HG02970 (cell line): Measurements from ENCODE around the gene TIMM23B.
"Not testable (repeated sequence)": the region's sequence is repeated elsewhere in the genome, so short reads cannot be mapped to it uniquely, and the experiment has no call there.

ENCODE experiments used
- ATAC-seq: cut with Tn5 transposase; IDR thresholded peaks from one replicate; pipeline ENCODE4 v1.9.1; 2021; ENCODE audit warnings: mild to moderate bottlenecking, moderate library complexity, moderate number of reproducible peaks; ENCODE audit not compliant: unreplicated experiment, low FRiP score

TIMM23B gene

DNA sequence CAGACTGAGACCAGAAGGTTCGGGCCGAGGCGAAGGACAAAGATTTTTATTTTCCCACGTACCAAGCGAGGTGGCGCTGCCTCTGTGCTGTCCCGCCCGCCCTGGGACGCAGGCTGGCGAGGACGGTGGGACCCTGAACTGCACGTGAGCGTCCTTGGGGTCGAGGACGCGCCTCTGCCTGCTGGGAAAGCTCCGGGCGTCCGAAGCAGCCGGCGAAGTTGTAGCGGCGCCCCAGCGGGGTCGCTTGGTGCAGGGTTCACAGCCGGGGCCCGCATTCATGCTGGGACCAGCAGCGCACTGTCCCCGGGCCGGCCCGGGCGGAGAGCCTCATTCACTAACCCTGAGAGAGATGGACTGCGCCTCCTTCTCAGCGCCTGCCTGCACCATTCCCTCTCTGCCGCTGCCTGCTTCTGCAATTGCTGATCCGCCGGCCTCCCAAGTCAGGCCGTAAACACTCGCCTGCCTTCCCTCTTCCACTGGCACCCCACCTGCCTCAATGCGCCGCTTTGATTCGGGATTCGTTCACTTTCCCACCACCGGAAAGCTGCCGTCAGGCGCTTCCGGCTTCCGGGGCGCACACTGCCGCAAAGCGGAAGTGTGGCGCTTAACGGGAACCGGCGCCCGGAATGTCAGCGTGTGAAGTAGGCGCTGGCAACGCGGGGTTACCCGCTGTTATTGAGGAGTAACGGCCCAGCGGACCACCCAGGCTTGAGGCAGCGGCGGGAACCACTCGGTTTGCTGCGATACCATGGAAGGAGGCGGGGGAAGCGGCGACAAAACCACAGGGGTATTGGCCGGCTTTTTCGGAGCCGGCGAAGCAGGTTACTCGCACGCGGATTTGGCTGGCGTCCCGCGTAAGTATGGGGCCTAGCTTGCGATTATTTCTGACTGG is at the start of gene TIMM23B, which contains the start of gene PARG:
TIMM23B (plus strand) TSS at position 607 of the 892 bp plus-strand sequence; CDS start at position 749, 142 bp downstream.
PARG (minus strand) TSS at position 581 of the 892 bp plus-strand sequence; CDS start at position 279, 302 bp downstream.
- peak; percentile 81 for ATAC-seq

DNA sequence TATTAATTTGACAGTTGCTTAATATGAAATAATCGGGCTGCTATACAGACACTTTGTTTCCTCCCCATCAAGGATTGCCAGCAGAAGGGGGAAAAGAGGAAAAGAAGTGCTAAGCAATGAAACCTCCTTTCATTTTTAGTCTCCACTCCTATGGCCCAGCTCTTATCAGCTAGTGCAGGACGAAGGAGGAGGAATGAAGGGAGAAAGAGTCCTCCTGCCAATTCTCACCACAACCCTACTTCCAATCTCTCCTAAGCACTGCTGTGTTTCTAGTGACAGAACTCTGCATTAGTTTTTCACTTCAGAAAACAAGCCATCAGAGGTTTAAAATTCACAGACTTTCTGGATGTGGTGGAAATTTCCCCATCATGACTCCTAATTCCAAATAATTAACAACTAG is 41.9 kb upstream of the TIMM23B start:
- not testable (repeated sequence) for ATAC-seq

GRCh38 chr10:49900406-49900805 is 41.4 kb upstream of the TIMM23B start:
- ATAC-seq = not testable (repeated sequence)

DNA sequence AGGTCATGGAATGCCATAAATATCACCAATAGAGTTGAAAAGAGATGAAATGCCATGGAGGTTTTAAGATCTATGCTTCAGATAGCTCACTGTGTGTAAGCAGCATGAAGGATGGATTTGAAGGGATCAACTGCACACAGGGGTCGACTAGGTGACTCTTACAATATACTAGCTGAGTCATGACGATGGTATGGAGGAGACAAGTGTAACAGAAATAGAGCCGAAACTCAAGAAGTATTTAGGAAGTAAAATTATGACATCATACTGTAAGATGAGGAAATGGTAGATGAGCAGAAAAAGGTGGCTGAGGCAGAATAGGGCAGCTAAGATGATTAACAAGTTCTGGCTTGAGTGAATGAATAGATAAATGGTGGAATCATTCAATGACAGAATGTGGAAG is 38.0 kb upstream of the TIMM23B start:
- ATAC-seq = not testable (repeated sequence)

DNA sequence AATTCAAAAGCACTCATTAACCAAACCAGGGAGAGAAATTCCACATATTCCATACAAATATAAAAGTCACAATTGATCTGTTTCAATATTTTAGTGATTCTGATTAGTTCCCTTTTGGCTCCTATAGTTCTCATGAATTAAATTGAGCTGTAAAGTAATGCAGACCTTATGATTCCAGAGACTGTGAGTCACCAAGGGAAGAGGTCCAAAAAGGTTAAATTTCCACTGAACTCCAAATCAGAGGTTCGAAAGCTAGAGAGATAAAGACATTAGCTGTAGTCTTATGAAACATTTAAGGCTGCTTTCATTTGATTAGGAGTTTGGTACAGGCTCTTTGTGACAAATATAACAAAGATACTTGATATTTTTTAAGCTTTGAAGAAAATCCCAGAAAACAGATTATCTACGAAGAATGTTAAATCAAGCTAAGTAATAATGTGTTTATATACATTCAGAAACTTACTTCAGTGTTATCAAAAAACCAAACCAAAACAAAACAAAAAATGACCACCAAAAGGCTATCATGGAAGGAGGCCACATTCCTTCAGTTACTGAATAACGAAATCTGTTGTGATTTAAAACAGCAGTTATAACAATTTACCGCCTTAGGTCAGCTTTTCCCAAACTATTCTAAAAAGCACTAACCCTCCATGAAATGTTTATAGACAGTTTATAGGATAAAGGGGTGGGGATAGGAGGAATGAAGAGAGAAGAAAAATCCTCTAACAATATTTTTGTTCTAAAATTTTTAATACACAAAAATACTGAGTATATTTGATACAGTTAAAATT is 33.4 kb upstream of the TIMM23B start:
- not testable (repeated sequence) for ATAC-seq

GRCh38 chr10:49910295-49910694 is 31.6 kb upstream of the TIMM23B start:
- not testable (repeated sequence) for ATAC-seq

- not testable (repeated sequence) for ATAC-seq
Measured at GRCh38 chr10:49916451-49916850, 25.4 kb upstream of the TIMM23B start.

- not testable (repeated sequence) for ATAC-seq
Measured at GRCh38 chr10:49917927-49918326, 23.9 kb upstream of the TIMM23B start.

- ATAC-seq = not testable (repeated sequence)
Measured at GRCh38 chr10:49922041-49922440, 19.8 kb upstream of the TIMM23B start.

- ATAC-seq = not testable (repeated sequence)
Measured at GRCh38 chr10:49923572-49923971, 18.3 kb upstream of the TIMM23B start.

DNA sequence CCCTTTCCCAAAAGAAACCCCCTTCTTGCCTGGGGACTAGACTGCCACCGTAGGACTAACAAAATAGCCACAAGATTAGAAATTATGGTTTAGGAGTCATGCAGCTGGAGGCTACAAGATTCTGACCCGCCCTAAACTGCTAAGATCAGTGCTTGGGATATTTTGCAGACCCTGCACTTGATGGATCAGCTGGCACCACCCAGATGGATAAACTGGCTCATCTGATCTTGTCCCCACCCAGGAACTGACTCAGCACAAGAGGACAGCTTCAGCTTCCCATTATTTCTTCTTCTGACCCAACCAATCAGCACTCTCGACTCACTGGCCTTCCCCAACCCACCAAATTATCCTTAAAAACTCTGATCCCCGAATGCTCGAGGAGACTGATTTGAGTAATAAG is 10.6 kb upstream of the TIMM23B start:
- ATAC-seq = not testable (repeated sequence)

DNA sequence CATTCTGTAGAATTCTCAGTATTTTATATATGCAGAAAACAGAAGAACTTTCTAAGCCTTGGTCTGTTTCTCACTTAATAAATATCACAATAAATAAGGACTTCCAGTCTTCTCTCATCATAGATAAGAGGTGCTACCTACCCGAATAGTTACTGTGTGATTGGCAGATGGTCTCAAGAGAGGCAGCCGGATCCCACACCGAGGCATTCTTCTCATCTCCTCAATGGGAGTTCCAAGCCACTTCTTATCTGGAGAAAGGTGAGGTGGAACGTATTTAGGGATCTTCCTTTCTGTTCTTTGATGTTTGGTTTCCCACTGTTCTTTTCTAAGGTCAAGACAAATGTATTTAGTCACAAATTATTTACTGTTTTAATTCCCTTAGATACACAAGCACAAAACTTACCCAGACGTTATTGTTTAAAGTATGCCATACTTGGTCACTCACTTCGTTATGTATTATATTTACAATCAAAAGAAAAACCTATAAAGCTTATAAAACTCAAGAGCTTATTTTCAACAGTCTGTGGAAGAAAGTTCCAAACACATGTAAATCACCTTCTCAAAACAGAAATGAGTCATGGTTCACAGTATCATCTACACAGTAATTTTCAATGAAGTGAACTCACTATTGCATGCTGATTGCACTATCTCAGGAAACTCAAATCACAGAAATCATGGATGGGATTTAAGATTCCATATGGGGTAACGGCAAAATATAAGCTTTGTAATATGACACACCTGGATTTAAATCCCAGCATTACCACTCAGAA is 9.7 kb upstream of the TIMM23B start:
- ATAC-seq = not testable (repeated sequence)

- ATAC-seq = not testable (repeated sequence)
Measured at GRCh38 chr10:49942339-49942705, 469 bp downstream of the TIMM23B start.

- ATAC-seq = not testable (repeated sequence)
Measured at GRCh38 chr10:49943607-49944006, 1.8 kb downstream of the TIMM23B start.

DNA sequence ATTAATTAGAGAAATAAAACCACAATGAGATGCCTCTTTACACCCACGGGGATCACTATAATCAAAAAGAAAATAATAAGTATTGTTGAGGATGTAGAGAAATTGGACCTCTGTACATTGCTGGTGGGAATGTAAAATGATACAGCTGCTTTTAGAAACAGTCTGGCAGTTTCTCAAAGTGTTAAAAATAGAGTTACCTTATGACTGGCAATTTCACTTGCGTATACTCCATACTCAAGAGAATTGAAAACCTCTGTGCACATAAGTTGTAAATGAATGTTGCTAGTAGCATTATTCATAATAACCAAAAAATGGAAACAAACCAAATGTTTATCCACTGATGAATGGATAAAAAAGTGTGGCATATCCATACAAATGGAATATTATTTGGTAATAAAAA is 6.3 kb downstream of the TIMM23B start:
- ATAC-seq = not testable (repeated sequence)

DNA sequence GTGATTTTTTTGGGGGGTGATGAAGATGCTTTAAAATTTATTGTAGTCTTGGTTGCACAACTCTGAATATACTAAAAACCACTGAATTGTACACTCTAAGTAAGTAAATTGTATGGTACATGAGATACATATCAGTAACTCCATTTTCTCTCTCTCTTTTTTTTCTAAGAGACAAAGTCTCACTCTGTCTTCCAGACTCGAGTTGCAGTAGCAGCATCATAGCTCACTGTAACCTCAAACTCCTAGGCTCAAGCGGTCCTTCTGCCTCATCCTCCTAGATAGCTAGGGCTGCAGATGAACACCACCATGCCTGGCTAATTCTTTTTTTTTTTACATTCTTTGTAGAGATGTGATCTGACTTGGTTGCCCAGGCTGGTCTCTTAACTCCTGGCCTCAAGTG is 6.9 kb downstream of the TIMM23B start:
- not testable (repeated sequence) for ATAC-seq

GRCh38 chr10:49952006-49952405 is 10.2 kb downstream of the TIMM23B start:
- ATAC-seq = not testable (repeated sequence)

- not testable (repeated sequence) for ATAC-seq
Measured at GRCh38 chr10:49953122-49953521, 11.3 kb downstream of the TIMM23B start.

- ATAC-seq = not testable (repeated sequence)
Measured at GRCh38 chr10:49970331-49970857, 28.5 kb downstream of the TIMM23B start.

GRCh38 chr10:49971466-49971865 is 29.6 kb downstream of the TIMM23B start:
- not testable (repeated sequence) for ATAC-seq
